Activated CD4-positive, alpha-beta memory T cell treated with anti-CD3 and anti-CD28 coated beads for 36 hours (primary cell): Measurements from ENCODE around the gene CHST3. TPM values are rescaled to one million over a fixed set of nuclear protein-coding genes. Genes with fewer than 3 reads are reported as not detected.
"Not testable (repeated sequence)": the region's sequence is repeated elsewhere in the genome, so short reads cannot be mapped to it uniquely, and the experiment has no call there.

ENCODE experiments used
- CTCF ChIA-PET: fragments of 350-600 bp; sonication (Branson Sonifier 250); formaldehyde crosslinking; loops from one replicate; lab custom pipeline; 2021; ENCODE audit warnings: antibody characterized with exemption, inconsistent platforms; lab: Charles Lee
- POLR2A ChIA-PET: fragments of 350-600 bp; sonication (Branson Sonifier 250); formaldehyde crosslinking; loops from one replicate; lab custom pipeline; 2021; ENCODE audit warnings: antibody characterized with exemption; lab: Charles Lee
- DNase-seq: peaks from one replicate; pipeline ENCODE4 v3.0.0-alpha.2; 2020
- H3K27ac Mint-ChIP-seq: one replicate; pipeline ENCODE4 v1.8.0; 2021; ENCODE audit warnings: mixed read lengths
- H3K27me3 Mint-ChIP-seq: one replicate; pipeline ENCODE4 v1.8.0; 2021; ENCODE audit warnings: mixed read lengths
- H3K36me3 Mint-ChIP-seq: one replicate; pipeline ENCODE4 v1.8.0; 2021; ENCODE audit warnings: mixed read lengths
- H3K4me1 Mint-ChIP-seq: one replicate; pipeline ENCODE4 v1.8.0; 2021; ENCODE audit warnings: low read depth, mixed read lengths
- H3K4me3 Mint-ChIP-seq: one replicate; pipeline ENCODE4 v1.8.0; 2021; ENCODE audit warnings: mild to moderate bottlenecking, mixed read lengths
- H3K9me3 Mint-ChIP-seq: one replicate; pipeline ENCODE4 v1.8.0; 2021; ENCODE audit warnings: mixed read lengths
- intact Hi-C: fragments of 100-400 bp; cut with micrococcal nuclease; formaldehyde crosslinking; loops from one replicate; pipeline ENCODE4 v1.15.1; 2023
- total RNA-seq, 2 experiments: library from RNA; stranded (reverse); gene quantifications; one replicate each; pipeline ENCODE4 v1.2.3, GENCODE V29; 2021

CHST3 gene
- total RNA-seq, 2 experiments from 2014 or later = 0.19 to 0.31 TPM

DNA sequence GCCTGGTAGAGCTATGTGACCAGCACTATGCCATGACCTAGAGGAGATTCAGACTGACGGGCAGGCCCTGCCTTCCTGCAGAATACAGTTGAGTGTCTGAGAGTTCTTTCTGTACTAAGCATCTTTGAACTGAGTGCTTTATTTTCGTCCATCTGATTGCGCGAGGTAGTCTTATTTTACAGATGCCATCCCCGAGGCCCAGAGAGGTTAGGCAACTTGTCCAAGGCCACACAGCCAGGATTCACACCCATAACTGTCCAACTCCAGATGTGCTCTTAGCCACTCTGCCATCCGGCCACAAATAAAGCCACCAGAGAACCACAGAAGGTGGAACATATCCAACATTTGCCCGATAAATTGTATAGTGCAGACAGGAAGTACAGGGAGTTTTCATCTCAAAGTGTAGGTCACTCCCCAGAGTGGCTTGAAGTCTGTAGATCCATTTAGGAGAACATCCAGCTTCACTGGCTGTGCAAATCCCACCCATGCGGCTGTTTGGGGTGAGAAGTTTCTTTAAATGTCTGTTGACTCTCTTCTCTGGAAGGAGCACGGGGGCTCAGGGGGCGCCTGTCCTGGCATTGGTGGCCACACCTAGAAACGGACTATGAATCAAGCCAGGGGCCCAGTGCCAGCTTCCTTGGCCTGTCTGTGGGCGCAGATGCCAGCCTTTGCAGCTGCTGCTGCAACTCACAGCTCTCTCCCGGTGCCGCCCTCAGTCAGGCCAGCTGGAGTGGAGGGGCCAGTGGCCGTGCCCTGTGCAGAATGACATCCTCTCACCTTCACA lies 11.1 kb downstream of the CHST3 start:
- ChIA-PET CTCF (interaction anchor here (1.2 to 2.8 kb wide), 6 partner anchors 10 to 79 kb away, joined by 3 to 15 read pairs (median 8); no protein-coding TSS in a partner anchor), POLR2A (interaction anchor here (1.4 kb wide), 1 partner anchor 79 kb away, joined by 3 read pairs; no protein-coding TSS in a partner anchor)
- Mint-ChIP-seq H3K4me3 (no peak overlapping the region), H3K36me3 (no peaks in the 10 kb centered on the region), H3K9me3 (no peaks in the 10 kb centered on the region), H3K27ac (no peak overlapping the region), H3K4me1 (peaks cover 23% of the 10 kb centered on the region), H3K27me3 (peaks cover 1% of the 10 kb centered on the region)
- intact Hi-C loops = no loop called here
- no peak for DNase-seq

- intact Hi-C loops = no loop called here
- Mint-ChIP-seq H3K4me1 (peaks cover 23% of the 10 kb centered on the region), H3K4me3 (no peak overlapping the region), H3K36me3 (no peaks in the 10 kb centered on the region), H3K9me3 (no peaks in the 10 kb centered on the region), H3K27me3 (peaks cover 1% of the 10 kb centered on the region), H3K27ac (no peak overlapping the region)
- no peak for DNase-seq
- ChIA-PET POLR2A (no interaction called here), CTCF (interaction anchor here (1.2 to 2.8 kb wide), 5 partner anchors 9 to 80 kb away, joined by 3 to 12 read pairs (median 4); no protein-coding TSS in a partner anchor)
Measured at GRCh38 chr10:71975871-71976725, 11.9 kb downstream of the CHST3 start.

- H3K4me1 Mint-ChIP-seq = peaks cover 23% of the 10 kb centered on the region
- H3K27ac Mint-ChIP-seq, POLR2A ChIA-PET, intact Hi-C loops, H3K36me3 Mint-ChIP-seq, H3K4me3 Mint-ChIP-seq, DNase-seq, H3K27me3 Mint-ChIP-seq, H3K9me3 Mint-ChIP-seq: not testable (repeated sequence)
- CTCF ChIA-PET = interaction anchor here (0.6 to 1.2 kb wide), 5 partner anchors 8 to 609 kb away, joined by 3 to 9 read pairs (median 4); no protein-coding TSS in a partner anchor
Measured at GRCh38 chr10:71977614-71977903, 13.4 kb downstream of the CHST3 start.

GRCh38 chr10:71978476-71978875 lies 14.3 kb downstream of the CHST3 start:
- no peak overlapping the region for H3K4me3 Mint-ChIP-seq
- H3K9me3 Mint-ChIP-seq = no peaks in the 10 kb centered on the region
- no peak for DNase-seq
- H3K27ac Mint-ChIP-seq = no peak overlapping the region
- ChIA-PET CTCF (interaction anchor here (0.9 to 1.2 kb wide), 2 partner anchors 10 to 15 kb away, joined by 3 to 4 read pairs; no protein-coding TSS in a partner anchor), POLR2A (no interaction called here)
- H3K4me1 Mint-ChIP-seq = peaks cover 17% of the 10 kb centered on the region
- H3K36me3 Mint-ChIP-seq = no peaks in the 10 kb centered on the region
- peaks cover 3% of the 10 kb centered on the region for H3K27me3 Mint-ChIP-seq
- intact Hi-C loops = no loop called here

DNA sequence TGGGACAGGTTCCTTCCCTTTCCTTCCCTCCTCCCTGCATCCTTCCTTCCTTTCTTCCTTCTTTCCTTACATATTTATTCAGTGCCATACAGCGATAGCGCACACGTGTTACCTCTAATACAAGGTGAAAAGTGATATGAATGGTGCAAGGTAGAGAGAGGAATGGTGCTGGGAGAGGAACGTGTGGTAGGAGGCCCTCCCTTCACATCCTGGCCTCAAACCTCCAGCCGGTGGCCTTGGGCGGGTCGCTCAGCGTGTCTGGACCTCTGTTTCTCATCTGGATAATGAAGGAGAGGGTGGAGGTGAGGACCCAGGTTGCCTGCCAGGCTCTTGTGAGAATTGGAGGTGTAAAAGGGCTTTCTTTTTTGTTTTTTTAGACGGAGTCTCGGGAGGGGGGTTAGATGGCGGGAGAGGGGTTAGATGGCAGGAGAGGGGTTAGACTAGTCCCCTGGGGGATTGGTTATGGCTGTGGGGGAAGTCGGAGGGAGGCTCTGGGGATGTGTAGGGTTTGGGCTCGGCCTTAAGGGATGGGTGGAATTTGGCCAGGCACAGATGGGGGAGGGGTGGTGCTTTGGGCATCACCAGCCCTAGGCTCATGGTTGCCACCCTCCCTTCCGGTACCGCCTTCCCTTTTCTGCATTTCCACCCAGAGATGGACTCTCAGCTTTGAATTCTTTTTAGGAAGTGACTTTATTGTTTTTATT lies 14.9 kb downstream of the CHST3 start:
- CTCF ChIA-PET = no interaction called here
- H3K4me1 Mint-ChIP-seq = peaks cover 10% of the 10 kb centered on the region
- POLR2A ChIA-PET = no interaction called here
- peaks cover 3% of the 10 kb centered on the region for H3K27me3 Mint-ChIP-seq
- H3K36me3 Mint-ChIP-seq = no peaks in the 10 kb centered on the region
- no peak overlapping the region for H3K27ac Mint-ChIP-seq
- intact Hi-C loops = no loop called here
- H3K4me3 Mint-ChIP-seq = no peak overlapping the region
- no peaks in the 10 kb centered on the region for H3K9me3 Mint-ChIP-seq
- DNase-seq = no peak

- no peaks in the 10 kb centered on the region for H3K9me3 Mint-ChIP-seq
- DNase-seq = no peak
- POLR2A ChIA-PET = no interaction called here
- H3K4me3 Mint-ChIP-seq = no peak overlapping the region
- CTCF ChIA-PET = no interaction called here
- peaks cover 3% of the 10 kb centered on the region for H3K27me3 Mint-ChIP-seq
- peaks cover 10% of the 10 kb centered on the region for H3K4me1 Mint-ChIP-seq
- H3K27ac Mint-ChIP-seq = no peak overlapping the region
- intact Hi-C loops = no loop called here
- H3K36me3 Mint-ChIP-seq = no peaks in the 10 kb centered on the region
Measured at GRCh38 chr10:71979692-71980062, 15.5 kb downstream of the CHST3 start.

- H3K27ac Mint-ChIP-seq = no peak overlapping the region
- H3K36me3 Mint-ChIP-seq = no peaks in the 10 kb centered on the region
- peaks cover 12% of the 10 kb centered on the region for H3K4me1 Mint-ChIP-seq
- intact Hi-C loops = no loop called here
- no peak overlapping the region for H3K4me3 Mint-ChIP-seq
- H3K27me3 Mint-ChIP-seq = peaks cover 3% of the 10 kb centered on the region
- no peak for DNase-seq
- POLR2A ChIA-PET = no interaction called here
- no peaks in the 10 kb centered on the region for H3K9me3 Mint-ChIP-seq
- CTCF ChIA-PET = no interaction called here
Measured at GRCh38 chr10:71980181-71981014, 16.2 kb downstream of the CHST3 start.

GRCh38 chr10:71981015-71981875 lies 17.1 kb downstream of the CHST3 start:
- Mint-ChIP-seq H3K36me3 (no peaks in the 10 kb centered on the region), H3K4me1 (peaks cover 21% of the 10 kb centered on the region), H3K27me3 (peaks cover 3% of the 10 kb centered on the region), H3K27ac (no peak overlapping the region), H3K9me3 (no peaks in the 10 kb centered on the region), H3K4me3 (no peak overlapping the region)
- DNase-seq = no peak
- intact Hi-C loops = no loop called here
- CTCF ChIA-PET = no interaction called here
- POLR2A ChIA-PET = no interaction called here

DNA sequence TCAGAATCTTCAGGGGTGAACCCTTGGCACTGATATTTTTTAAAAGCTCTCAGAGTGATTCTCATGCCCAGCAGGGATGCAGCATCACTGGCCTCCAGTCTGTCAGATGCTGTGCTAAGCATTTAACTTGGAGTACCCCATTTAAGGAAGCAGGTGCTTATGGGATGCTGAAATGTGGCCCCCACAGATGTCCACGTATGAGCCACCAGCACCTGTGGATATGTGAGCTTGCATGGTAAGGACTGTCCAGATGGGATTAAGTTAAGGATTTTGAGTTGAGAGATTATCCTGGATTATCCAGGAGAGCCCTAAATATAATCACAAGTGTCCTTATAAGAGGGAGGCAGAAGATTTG lies 17.7 kb downstream of the CHST3 start:
- no peaks in the 10 kb centered on the region for H3K9me3 Mint-ChIP-seq
- no peak overlapping the region for H3K4me3 Mint-ChIP-seq
- H3K27ac Mint-ChIP-seq = no peak overlapping the region
- CTCF ChIA-PET = no interaction called here
- H3K36me3 Mint-ChIP-seq = no peaks in the 10 kb centered on the region
- intact Hi-C loops = no loop called here
- peaks cover 3% of the 10 kb centered on the region for H3K27me3 Mint-ChIP-seq
- POLR2A ChIA-PET = no interaction called here
- no peak for DNase-seq
- peaks cover 21% of the 10 kb centered on the region for H3K4me1 Mint-ChIP-seq

DNA sequence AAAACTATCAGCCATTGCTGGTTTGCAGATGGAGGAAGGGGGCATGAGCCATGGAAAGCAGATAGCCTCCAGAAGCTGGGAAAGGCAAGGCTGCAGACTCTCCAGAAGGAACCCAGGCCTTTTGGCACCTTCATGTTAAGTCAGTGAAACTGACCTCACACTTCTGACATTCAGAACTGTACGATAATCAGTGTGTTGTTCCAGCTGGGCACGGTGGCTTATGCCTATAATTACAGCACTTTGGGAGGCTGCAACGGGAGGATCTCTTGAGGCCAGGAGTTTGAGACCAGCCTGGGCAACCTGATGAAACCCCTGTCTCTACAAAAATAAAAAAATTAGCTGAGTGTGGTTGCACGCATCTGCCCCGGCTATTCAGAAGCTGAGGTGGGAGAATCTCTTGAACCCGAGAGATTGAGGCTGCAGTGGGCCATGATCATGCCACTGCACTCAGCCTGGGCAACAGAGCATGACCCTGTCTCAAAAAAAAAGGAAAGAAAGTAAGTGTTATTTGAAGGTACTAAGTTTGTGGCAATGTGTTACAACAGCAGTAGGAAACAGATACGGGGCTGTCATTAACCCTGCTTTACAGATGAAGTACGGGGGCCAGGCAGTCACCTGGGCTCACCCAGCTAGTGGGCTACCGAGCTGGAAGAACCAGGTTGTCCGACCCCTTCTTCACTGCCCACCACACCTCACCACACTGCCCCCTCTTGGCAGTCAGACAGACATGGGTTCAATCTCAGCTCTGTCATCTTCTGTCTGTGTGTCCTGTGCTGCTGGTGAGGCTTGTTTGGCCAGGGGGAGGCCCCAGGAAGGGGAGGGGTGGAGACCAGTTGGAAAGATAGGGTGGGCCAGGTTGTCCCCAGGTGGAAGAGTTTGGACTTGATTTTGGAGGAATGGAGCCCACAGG lies 18.3 kb downstream of the CHST3 start:
- Mint-ChIP-seq H3K4me3 (no peak overlapping the region), H3K4me1 (peaks cover 21% of the 10 kb centered on the region), H3K36me3 (no peaks in the 10 kb centered on the region), H3K27me3 (peaks cover 3% of the 10 kb centered on the region), H3K27ac (no peak overlapping the region), H3K9me3 (no peaks in the 10 kb centered on the region)
- intact Hi-C loops = no loop called here
- CTCF ChIA-PET = interaction anchor here (0.7 kb wide), 1 partner anchor 27 kb away, joined by 3 read pairs; no protein-coding TSS in a partner anchor
- POLR2A ChIA-PET = no interaction called here
- no peak for DNase-seq
